OCI-LY7 (cell line): ENCODE results near the gene ANO9.

ENCODE experiments used
- CTCF ChIP-seq: fragments of 200-600 bp; sonication (generic); conservative IDR thresholded peaks from 2 replicates; pipeline ENCODE4 v1.5.1; 2014; ENCODE audit warnings: mild to moderate bottlenecking, antibody characterized with exemption, low read length, moderate library complexity, mixed read lengths
- EZH2phosphoT487 ChIP-seq: fragments of 200-600 bp; sonication (generic); IDR thresholded peaks from 2 replicates; pipeline ENCODE4 v1.6.1; 2018; ENCODE audit warnings: low read depth, borderline replicate concordance, mild to moderate bottlenecking, mixed run types, antibody characterized with exemption, low read length, moderate library complexity, mixed read lengths

- TF ChIP-seq CTCF: no peak
- TF ChIP-seq EZH2phosphoT487: no peak
Observed at GRCh38 chr11:380095-380480, 61.7 kb downstream of the ANO9 start.
